Psoas muscle (tissue), 8 donors: ENCODE measurements around the gene NDST1. TPM values are rescaled to one million over a fixed set of nuclear protein-coding genes. Genes with fewer than 3 reads are reported as not detected.
A peak's percentile ranks its signal among the peaks of the same experiment; 100 is the strongest.

Experiments used
- ATAC-seq, 4 donors: fragments of 200-7000 bp; cut with Tn5 transposase; one replicate each; pipeline ENCODE4 v1.9.1; 2020; ENCODE audit warnings: moderate library complexity in 3 of 4, mild to moderate bottlenecking in 2 of 4
- DNase-seq, 2 donors: peaks; one replicate each; pipeline ENCODE4 v3.0.0-alpha.2; 2020
- H3K27ac ChIP-seq: fragments of 200-600 bp; one replicate; pipeline ENCODE4 v1.8.0; 2022
- H3K27me3 ChIP-seq, 3 donors: fragments of 200-600 bp in 1 of 3; one replicate each; pipeline versions ENCODE4 v1.6.1 to v1.8.0; 2013 to 2022; ENCODE audit warnings: low read length in 2 of 3, mild to moderate bottlenecking in 2 of 3, moderate library complexity in 1 of 3; ENCODE audit not compliant: insufficient read depth in 3 of 3
- H3K36me3 ChIP-seq, 2 donors: fragments of 200-600 bp in 1 of 2; one replicate each; pipeline versions ENCODE4 v1.6.1 to v1.8.0; 2013 to 2022; ENCODE audit warnings: low read depth in 1 of 2, mild to moderate bottlenecking in 1 of 2, moderate library complexity in 1 of 2; ENCODE audit not compliant: insufficient read depth in 1 of 2
- H3K4me1 ChIP-seq: fragments of 200-600 bp; one replicate; pipeline ENCODE4 v1.8.0; 2022
- H3K4me3 ChIP-seq: fragments of 200-600 bp; one replicate; pipeline ENCODE4 v1.8.0; 2022; ENCODE audit warnings: mild to moderate bottlenecking
- H3K9me3 ChIP-seq: fragments of 200-600 bp; one replicate; pipeline ENCODE4 v1.8.0; 2022
- WGBS, 3 donors: extraction: QIAGEN DNeasy Blood & Tissue Kit; methylation state at CpG; one replicate each; pipeline versions ENCODE4 v1.1.6 to v1.1.7; 2013; 5-methylcytosine and 5-hydroxymethylcytosine counted together
- intact Hi-C, 2 donors: fragments of 100-400 bp; cut with DNase I; formaldehyde crosslinking; loops; one replicate each; pipeline versions ENCODE4 v1.11.0 to v1.14.2; 2022
- polyA plus RNA-seq, 3 donors: library from polyadenylated mRNA; stranded (reverse); fragments of 200-250 nt; gene quantifications; one replicate each; pipeline ENCODE4 v1.2.3, GENCODE V29; 2013
- total RNA-seq, 4 donors: library from RNA; stranded (reverse); fragmentation: NEBNext Ultra II Directional in 2 of 4; extraction: Animal tissue kit (Norgen Biotek cat#: 25700) in 2 of 4; gene quantifications; one replicate each; pipeline versions ENCODE4 v1.2.1 to v1.2.4, GENCODE V29; 2021 to 2023
- TF ChIP-seq, protein P1 (sequence below): fragments of 200-600 bp; IDR thresholded peaks from one replicate; pipeline ENCODE4 v1.8.0; 2022; ENCODE audit warnings: antibody characterized with exemption
- donor health status: healthy with polysubstance abuse.
- donor health status: DM: no; HTN: no; CAD: no; lungs with moderate emphysema.
- donor health status: Bipolar disorder and iron deficiency.
- donor health status: healthy.
- donor health status: DM: yes; HTN: yes; CAD: no.
- donor health status: DM: no; HTN: no; CAD: no.
- donor health status: DM: no; HTN: no; CAD: no.
- donor health status: DM: yes; HTN: yes; CAD: no.

Gene NDST1
- total and polyA plus RNA-seq, 7 donors, result 11.0 to 40.2 (median 30.1) TPM

GRCh38 chr5:150590979-150591695 lies 83.2 kb downstream of the NDST1 start:
- ATAC-seq (peak in 1 of 4 donors; percentile 19), DNase-seq (peak in 1 of 2 donors; percentile 41)
- H3K9me3 ChIP-seq, result no peaks in the 10 kb centered on the region
- TF ChIP-seq, protein P1, sequence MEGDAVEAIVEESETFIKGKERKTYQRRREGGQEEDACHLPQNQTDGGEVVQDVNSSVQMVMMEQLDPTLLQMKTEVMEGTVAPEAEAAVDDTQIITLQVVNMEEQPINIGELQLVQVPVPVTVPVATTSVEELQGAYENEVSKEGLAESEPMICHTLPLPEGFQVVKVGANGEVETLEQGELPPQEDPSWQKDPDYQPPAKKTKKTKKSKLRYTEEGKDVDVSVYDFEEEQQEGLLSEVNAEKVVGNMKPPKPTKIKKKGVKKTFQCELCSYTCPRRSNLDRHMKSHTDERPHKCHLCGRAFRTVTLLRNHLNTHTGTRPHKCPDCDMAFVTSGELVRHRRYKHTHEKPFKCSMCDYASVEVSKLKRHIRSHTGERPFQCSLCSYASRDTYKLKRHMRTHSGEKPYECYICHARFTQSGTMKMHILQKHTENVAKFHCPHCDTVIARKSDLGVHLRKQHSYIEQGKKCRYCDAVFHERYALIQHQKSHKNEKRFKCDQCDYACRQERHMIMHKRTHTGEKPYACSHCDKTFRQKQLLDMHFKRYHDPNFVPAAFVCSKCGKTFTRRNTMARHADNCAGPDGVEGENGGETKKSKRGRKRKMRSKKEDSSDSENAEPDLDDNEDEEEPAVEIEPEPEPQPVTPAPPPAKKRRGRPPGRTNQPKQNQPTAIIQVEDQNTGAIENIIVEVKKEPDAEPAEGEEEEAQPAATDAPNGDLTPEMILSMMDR, result no peak
- H3K36me3 ChIP-seq, result no peaks in the 10 kb centered on the region
- H3K27me3 ChIP-seq, result no peaks in the 10 kb centered on the region
- 46 to 52% (median 47%) methylated on average over 12 of the region's 12 CpGs for WGBS, 3 donors
- H3K4me1 ChIP-seq, result peaks cover 40% of the 10 kb centered on the region
- H3K4me3 ChIP-seq, result no peak overlapping the region
- intact Hi-C loops, result loop anchor here in 1 of 2 donors (5.0 kb wide), 1 partner anchor 56 kb away; no protein-coding TSS in a partner anchor
- H3K27ac ChIP-seq, result peak overlapping the region; percentile 41

DNA sequence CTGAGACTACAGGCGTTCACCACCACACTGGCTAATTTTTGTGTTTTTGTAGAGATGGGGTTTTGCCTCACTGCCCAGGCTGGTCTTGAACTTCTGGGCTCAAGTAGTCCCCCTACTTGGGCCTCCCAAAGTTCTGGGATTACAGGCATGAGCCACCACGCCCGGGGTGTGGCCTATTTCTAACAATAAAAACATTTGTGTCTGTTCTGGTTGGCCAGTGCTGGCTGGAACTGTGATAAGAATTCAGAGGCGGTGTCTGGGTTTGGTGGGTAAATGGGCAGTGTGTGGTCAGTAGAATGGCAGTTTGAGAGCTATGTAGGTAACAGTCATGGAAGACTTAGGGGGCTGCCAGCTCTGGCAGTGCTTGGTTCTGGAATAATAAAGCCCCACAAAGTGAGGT lies 85.7 kb downstream of the NDST1 start:
- H3K4me1 ChIP-seq, result peaks cover 40% of the 10 kb centered on the region
- H3K9me3 ChIP-seq, result no peaks in the 10 kb centered on the region
- WGBS, 3 donors, result 61 to 69% (median 62%) methylated on average over 4 of the region's 4 CpGs
- H3K27me3 ChIP-seq, result no peaks in the 10 kb centered on the region
- intact Hi-C loops, result loop anchor here in 1 of 2 donors (5.0 kb wide), 1 partner anchor 54 kb away; no protein-coding TSS in a partner anchor
- TF ChIP-seq, protein P1, result no peak
- H3K36me3 ChIP-seq, result no peaks in the 10 kb centered on the region
- DNase-seq (no peak), ATAC-seq (no peak)
- H3K4me3 ChIP-seq, result no peak overlapping the region
- H3K27ac ChIP-seq, result peak overlapping the region; percentile 30

DNA sequence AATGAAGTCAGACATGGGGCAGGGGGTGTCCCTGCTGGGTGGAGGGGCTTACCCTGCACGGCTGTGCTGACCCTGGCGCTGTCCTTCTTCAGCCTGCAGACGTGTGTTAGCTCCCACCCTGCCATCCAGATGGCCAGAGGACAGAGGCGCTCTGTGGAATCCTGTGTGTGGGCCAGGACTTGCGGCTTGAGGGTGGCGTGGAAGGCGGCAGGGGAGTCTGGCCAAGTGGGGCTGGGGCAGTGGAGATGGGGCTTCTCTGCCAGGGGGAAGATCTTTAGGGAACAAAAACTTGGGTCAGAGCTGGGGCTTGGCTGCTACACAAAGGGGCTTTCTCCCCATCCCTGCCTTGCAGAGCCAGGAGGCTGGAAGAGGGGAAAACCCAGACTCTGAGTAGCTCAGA lies 86.1 kb downstream of the NDST1 start:
- no peaks in the 10 kb centered on the region for H3K9me3 ChIP-seq
- TF ChIP-seq, protein P1, result no peak
- H3K27ac ChIP-seq, result peak overlapping the region; percentile 30
- DNase-seq, result no peak
- intact Hi-C loops, result loop anchor here in 1 of 2 donors (5.0 kb wide), 1 partner anchor 53 kb away; no protein-coding TSS in a partner anchor
- H3K36me3 ChIP-seq, result no peaks in the 10 kb centered on the region
- no peaks in the 10 kb centered on the region for H3K27me3 ChIP-seq
- peaks cover 40% of the 10 kb centered on the region for H3K4me1 ChIP-seq
- WGBS, 3 donors, result 37 to 44% (median 37%) methylated on average over 7 of the region's 7 CpGs
- ATAC-seq, result no peak
- H3K4me3 ChIP-seq, result no peak overlapping the region

DNA sequence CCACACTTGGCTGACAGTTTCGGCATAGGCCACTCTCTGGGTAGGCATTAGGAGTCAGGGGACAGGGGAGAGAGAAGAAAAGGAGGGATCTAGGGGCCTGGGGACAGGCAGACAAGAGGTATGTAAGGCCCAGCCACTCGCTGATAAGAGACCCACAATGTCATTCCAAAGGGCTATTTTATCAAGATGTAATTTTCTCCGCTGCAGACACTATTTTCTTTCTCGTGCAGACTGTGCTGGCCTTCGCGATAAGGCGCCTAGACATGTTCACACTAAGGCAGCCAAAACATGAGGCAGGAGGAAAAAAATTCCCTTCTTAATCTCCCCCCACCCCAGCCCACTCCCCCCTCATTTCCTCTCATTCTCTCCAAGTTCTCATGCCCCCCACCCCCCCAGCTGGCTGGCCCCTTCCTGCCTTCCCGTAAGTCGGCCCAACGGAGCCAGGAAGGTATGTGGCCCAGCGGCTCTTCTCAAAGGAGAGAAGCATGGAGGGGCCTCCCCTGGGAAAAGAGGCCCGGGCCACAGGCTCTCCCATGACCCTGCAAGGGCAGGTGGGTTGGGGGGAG lies 87.6 kb downstream of the NDST1 start:
- WGBS, 3 donors, result 70 to 78% (median 76%) methylated on average over 11 to 12 of the region's 12 CpGs
- DNase-seq, result no peak
- Histone ChIP-seq H3K4me3 (no peak overlapping the region), H3K27ac (peak overlapping the region; percentile 41), H3K9me3 (no peaks in the 10 kb centered on the region), H3K27me3 (no peaks in the 10 kb centered on the region), H3K4me1 (peaks cover 40% of the 10 kb centered on the region), H3K36me3 (no peaks in the 10 kb centered on the region)
- intact Hi-C loops, result no loop called here
- TF ChIP-seq, protein P1, result no peak
- no peak for ATAC-seq
